DMS153 treated with DMSO at 0.1 percent for 48 hours (cell line): ENCODE results near the gene PLA2G5.
"Not testable (repeated sequence)": the region's sequence is repeated elsewhere in the genome, so short reads cannot be mapped to it uniquely, and the experiment has no call there.

Experiments
- DNase-seq: peaks from one replicate; lab custom pipeline; 2025; ENCODE audit not compliant: unreplicated experiment; lab: John Stamatoyannopoulos, UW

PLA2G5 gene

GRCh38 chr1:20069874-20070273 is at the start of gene PLA2G5:
TSS of gene PLA2G5 (plus strand) at chr1:20070194. CDS start at chr1:20084831, 14,637 bp downstream.
- no peak for DNase-seq

- DNase-seq = no peak
Measured at GRCh38 chr1:20028125-20028524, 41.9 kb upstream of the PLA2G5 start.

GRCh38 chr1:20028726-20029125 is 41.3 kb upstream of the PLA2G5 start:
- DNase-seq = no peak

- no peak for DNase-seq
Measured at GRCh38 chr1:20029178-20029912, 40.6 kb upstream of the PLA2G5 start.

DNA sequence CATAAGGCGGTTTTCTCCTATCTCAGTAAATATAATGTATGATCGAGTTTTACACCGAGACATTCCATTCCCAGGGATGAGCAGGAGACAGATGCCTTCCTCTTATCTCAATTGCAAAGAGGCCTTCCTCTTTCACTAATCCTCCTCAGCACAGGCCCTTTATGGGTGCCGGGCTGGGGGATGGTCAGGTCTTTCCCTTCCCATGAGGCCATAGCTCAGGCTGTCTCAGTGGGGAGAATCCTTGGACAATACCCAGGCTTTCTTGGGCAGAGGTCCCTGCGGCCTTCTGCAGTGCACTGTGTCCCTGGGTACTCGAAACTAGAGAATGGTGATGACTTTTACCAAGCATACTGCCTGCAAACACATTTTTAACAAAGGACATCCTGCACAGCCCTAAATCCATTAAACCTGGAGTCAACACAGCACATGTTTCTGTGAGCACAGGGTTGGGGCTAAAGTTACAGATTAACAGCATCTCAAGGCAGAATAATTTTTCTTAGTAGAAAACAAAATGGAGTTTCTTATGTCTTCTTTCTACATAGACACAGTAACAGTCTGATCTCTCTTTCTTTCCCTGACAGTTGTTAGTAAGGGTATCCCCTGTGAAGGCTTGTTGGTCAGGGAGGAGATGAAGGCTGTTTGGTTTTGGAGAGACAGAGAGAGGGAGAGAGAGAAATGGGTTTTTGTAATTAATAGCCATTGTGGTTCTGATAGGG is 39.4 kb upstream of the PLA2G5 start:
- DNase-seq = not testable (repeated sequence)

GRCh38 chr1:20031161-20031560 is 38.8 kb upstream of the PLA2G5 start:
- DNase-seq = no peak

DNA sequence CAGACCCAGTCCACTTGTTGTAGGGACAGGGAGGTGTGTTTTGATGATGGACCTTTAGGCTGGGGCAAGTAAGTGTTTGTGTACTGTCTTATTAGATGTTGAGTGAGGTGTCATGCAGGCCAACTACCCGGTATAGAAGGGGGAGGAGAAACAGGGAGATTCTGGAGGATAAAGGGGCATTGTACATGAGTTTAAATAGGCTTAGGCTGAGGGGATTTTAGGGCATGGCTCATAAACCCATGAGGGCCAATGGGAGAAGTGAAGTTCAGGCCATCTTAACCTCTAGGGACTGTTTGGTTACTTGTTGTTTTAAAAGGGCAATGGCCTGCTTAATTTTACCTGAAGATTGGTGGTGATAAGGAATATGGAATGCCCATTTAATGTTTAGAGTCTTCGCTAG is 38.2 kb upstream of the PLA2G5 start:
- no peak for DNase-seq

GRCh38 chr1:20032425-20032824 is 37.6 kb upstream of the PLA2G5 start:
- DNase-seq = no peak

DNA sequence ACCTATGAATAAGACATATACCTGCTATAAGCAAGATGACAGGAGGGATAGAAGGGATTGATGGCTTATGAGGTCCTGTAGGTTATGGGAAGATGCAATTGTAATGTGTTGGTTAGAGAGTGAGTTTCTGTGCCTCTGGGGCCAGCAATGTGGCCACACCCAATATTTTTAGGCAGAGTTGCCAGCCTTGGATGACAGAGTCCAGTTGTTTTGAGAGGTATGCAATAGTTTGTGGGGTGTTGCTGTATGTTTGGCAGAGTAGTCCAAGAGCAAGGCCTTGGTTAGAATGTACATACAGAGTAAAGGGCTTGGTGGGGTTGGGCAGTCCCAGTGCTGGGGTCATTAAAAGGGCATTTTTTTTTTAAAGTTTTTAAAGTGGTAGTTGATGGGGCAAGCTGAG is 36.6 kb upstream of the PLA2G5 start:
- no peak for DNase-seq

DNA sequence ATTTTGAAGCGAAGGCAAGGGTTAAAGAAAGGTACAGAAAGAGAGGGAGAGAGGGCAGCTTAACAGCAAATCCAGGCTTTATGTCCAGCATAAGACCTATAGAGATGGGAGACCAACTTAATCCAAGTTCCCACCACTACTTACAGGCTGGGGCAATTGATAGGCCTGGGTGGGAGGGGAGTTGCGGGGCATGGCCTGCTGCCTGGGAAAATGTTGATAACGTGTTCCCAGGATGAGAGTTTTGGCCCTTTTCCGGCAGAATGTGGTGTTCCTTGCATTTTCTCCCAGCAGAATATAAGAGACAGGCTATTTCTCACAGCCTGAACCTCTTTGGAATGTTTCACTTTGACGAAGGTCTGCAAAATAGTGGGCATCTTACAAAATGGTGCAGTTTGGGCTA is 34.9 kb upstream of the PLA2G5 start:
- no peak for DNase-seq

- DNase-seq = no peak
Measured at GRCh38 chr1:20037877-20038276, 32.1 kb upstream of the PLA2G5 start.

GRCh38 chr1:20047096-20047495 is 22.9 kb upstream of the PLA2G5 start:
- DNase-seq = no peak

DNA sequence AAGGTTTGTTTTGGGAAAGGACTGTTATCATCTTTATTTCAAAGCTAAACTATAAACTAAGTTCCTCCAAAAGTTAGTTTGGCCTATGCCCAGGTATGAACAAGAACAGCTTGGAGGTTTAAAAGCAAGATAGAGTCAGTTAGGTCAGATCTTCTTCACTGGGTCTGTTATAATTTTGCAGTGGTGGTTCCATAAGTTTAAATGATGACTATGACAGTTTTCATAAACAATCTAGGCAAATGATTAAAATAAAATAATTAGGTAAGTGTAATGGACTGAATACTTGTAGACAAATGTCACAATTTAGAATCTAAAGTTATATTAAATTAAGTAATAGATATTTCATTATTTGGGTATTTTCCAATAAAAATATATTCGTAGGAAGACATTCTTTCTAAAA is 21.4 kb upstream of the PLA2G5 start:
- DNase-seq = no peak

DNA sequence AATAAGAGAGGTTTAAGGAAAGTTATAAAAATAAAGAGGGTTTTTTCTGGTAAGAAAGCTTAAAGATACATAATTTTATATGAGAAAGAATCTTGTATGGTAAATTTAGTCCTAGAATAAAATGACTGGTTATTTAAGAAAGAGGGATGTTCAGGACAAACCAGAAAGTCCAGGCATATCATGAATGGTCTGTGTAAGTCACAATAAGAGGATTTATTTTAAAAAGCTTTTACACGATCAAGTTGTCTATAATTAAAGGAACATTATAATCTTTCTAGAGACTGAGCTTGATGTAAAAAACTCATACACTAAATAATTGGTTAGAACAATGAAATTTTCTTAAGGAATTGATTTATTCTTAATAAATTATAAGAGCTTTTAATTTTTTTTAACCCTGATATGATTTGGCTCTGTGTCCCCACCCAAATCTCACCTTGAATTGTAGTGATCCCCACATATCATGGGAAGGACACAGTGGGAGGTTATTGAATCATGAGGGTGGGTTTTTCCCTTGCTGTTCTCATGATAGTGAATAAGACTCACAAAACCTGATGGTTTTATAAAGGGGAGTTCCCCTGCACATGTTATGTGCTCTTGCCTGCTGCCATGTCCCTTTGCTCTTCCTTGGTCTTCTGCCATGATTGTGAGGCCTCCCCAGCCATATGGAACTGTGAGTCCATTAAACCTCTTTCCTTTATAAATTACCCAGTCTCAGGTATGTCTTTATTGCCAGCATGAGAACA is 20.8 kb upstream of the PLA2G5 start:
- DNase-seq = not testable (repeated sequence)

GRCh38 chr1:20051218-20051829 is 18.7 kb upstream of the PLA2G5 start:
- no peak for DNase-seq

DNA sequence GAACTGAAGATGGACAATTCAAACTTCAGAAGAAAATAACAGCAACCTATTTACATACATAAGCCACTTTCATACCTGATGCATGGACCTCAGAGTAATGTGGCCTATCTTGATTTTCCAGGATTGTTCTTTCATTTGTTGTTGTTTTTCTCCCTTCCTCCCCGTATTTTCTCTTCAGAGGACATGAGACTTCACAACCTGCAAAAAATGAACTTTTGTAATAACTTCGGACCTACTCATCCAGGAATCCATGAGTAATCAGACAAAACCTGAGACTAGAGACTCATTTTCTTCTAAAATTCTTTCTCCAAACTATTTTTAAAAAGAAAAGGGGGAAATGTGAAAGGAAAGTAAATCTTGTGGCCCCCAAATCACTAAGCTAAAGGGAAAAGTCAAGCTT is 17.6 kb upstream of the PLA2G5 start:
- DNase-seq = no peak

- DNase-seq = no peak
Measured at GRCh38 chr1:20057886-20058420, 12.0 kb upstream of the PLA2G5 start.

DNA sequence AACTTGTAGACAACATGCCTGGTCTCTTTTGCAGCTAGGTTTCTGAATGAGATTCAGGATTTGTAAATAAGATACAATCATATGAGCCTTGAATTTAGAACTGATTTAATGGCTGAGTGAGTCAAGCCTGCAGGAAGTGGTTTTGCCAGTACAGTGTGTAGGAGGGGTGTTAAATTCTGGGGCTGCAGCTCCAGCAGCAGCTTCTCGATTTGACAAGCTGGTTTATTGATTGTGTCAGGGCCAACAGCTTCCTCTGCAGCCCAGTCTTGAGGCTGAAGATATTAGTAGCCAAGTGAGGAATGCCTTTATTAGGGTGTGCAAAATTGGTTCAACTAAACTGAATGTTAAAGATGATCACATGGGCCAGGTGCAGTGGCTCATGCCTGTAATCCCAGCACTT is 11.5 kb upstream of the PLA2G5 start:
- DNase-seq = no peak

- DNase-seq = no peak
Measured at GRCh38 chr1:20059847-20060246, 10.1 kb upstream of the PLA2G5 start.

DNA sequence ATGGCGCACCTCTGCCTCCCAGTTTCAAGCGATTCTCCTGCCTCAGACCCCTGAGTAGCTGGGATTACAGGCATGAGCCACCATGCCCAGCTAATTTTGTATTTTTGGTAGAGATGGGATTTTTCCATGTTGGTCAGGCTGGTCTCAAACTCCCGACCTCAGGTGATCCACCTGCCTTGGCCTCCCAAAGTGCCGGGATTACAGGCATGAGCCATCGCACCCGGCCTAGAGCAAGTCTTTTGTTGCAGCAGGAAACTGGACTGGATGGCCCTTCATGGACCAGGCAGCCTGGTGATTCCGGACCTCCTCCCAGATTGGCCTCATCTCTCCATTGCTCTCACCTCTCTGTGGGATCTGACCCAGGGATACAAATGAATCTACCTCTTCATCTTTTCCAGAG is 9.2 kb upstream of the PLA2G5 start:
- not testable (repeated sequence) for DNase-seq

GRCh38 chr1:20061866-20062265 is 8.1 kb upstream of the PLA2G5 start:
- DNase-seq = no peak
